Skeletal muscle cell (primary cell): ENCODE data around the gene CAPZA2.
"Not testable (repeated sequence)": the region's sequence is repeated elsewhere in the genome, so short reads cannot be mapped to it uniquely, and the experiment has no call there.

Source experiments
- DNase-seq: peaks from one replicate; pipeline ENCODE4 v3.0.0-alpha.2; 2010; ENCODE audit warnings: low read depth
- H3K4me3 ChIP-seq: 2 replicates; pipeline ENCODE4 v1.5.1; 2011; ENCODE audit warnings: low read depth, mild to moderate bottlenecking, control low read depth, low read length, moderate library complexity

The CAPZA2 gene

DNA sequence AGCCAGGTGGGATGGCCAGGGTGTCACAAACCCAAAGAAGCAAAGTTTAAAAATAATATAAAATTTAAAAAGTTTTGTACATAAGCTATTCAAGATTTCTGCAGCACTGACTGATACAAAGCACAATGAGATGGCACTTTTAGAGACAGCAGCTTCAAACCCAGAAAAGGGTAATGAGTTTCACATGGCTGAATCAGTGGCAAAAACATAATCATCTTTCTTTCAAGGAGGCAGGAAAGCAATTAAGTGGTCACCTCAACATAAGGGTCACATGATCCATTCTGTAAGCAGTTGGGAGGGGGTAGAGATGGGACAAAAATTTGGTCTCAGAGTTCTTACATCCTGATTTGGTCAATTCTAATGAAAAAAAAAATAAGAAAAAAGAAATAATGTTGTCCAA, 108.8 kb downstream of the CAPZA2 start:
- DNase-seq, H3K4me3 ChIP-seq: not testable (repeated sequence)
